Ramos (cell line): ENCODE data around the gene VPS37D.
"Not testable (repeated sequence)": the region's sequence is repeated elsewhere in the genome, so short reads cannot be mapped to it uniquely, and the experiment has no call there.

ENCODE experiments used
- in situ Hi-C: fragments of 300-500 bp; cut with MboI; formaldehyde crosslinking; loops from one replicate; pipeline ENCODE4 v1.14.3; 2022; ENCODE audit warnings: low sequenced_read_pairs; ENCODE audit not compliant: unreplicated experiment

The VPS37D gene

DNA sequence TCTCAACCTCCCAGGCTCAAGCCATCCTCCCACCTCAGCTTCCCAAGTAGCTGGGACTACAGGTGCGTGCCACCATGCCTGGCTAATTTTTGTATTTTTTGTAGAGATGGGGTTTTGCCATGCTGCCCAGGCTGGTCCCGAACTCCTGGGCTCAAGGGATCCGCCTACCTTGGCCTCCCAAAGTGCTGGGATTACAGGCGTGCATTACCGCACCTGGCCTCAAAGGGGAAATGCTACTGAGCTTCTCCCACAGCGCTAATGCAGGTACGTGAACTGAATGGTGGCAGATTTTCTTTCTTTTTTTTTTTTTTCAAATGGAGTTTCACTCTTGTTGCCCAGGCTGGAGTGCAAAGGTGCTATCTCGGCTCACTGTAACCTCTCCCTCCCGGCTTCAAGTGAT is 8.4 kb downstream of the VPS37D start:
- in situ Hi-C loops = not testable (repeated sequence)

DNA sequence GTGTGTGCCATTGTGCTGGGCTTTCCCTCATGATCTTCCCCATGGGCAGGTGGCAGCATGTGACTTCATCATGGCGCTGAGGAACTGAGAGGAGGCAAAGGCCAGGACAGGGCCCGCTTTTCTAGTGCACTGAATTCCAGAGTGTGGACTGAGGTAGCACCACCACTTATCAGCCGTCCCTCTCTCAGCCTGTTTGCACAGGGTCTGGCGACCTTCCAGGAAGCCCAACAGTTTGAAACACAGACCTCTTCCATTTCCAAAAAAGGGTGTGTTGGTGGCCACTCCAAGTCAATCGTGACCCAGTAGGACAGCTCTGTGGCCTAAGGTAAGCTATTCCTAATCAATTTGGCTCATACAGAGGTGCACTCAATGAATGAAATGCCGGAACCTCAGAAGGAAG is 11.2 kb downstream of the VPS37D start:
- in situ Hi-C loops = no loop called here

- in situ Hi-C loops = no loop called here
Observed at GRCh38 chr7:73679709-73680108, 12.1 kb downstream of the VPS37D start.

DNA sequence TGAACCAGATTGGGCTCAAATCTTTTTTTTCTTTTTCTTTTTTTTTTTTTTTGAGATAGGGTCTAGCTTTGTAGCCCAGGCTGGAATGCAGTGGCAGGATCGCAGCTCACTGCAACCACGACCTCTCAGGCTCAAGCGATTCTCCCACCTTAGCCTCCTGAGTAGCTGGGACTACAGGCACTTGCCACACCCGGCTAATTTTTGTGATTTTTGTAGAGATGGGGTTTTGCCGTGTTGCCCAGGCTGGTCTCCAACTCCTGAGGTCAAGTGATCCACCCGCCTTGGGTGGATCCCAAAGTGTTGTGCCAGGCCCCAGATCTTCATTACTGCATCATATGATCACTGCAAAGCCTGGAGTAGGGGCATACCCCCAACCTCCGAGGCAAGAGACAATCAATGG is 12.9 kb downstream of the VPS37D start:
- in situ Hi-C loops = no loop called here

- in situ Hi-C loops = no loop called here
Observed at GRCh38 chr7:73681031-73681430, 13.4 kb downstream of the VPS37D start.

GRCh38 chr7:73682745-73683055 is 15.1 kb downstream of the VPS37D start:
- in situ Hi-C loops = no loop called here

GRCh38 chr7:73683056-73683787 is 15.6 kb downstream of the VPS37D start, which contains the start of the genes BUD23 and DNAJC30:
Gene BUD23, plus strand, starts transcription at chr7:73683597. Its CDS starts 29 bp downstream, at chr7:73683626.
Gene DNAJC30, minus strand, starts transcription at chr7:73683453. Its CDS starts 30 bp downstream, at chr7:73683423.
- in situ Hi-C loops = no loop called here

DNA sequence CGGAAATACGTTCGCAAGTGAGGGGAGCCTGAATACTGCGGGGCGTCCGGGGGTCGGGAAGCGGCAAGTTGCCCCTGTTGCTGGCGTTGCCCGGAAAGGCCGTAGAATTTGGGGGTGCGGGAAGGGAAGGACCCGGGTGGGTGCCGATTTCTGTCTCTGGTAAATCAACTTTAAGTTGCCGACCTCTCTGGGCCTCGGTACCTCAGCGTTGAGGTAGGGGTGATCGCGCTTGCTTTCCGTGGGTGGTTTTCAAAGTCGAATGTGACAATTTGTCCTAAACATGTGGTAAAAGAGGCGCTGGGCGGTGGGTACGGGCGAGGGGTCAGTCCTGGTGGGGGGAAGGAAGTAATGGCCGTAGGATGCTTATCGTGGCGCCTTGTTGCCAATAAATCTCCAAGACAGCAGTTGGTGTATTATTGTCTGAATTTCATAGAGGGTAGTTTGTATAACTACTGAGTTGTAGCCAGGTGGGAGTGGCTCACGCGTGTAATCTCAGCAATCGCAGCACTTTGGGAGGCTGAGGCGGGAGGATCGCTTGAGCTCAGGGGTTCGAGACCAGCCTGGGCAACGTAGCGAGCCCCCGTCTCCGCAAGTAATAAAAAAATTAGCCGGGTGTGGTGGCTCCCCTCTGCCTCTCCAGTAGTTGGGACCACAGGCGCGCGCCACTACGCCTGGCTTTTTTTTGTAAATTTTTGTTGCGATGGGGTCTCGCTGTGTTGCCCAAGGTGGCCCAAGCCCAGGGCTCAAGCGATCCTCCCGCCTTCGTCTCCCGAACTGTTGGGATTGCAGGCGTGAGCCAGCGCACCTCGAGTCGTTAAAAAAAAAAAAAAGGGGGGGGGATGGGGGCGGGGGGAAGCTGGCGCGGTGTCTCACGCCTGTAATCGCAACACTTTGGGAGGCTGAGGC is 16.4 kb downstream of the VPS37D start:
- in situ Hi-C loops = no loop called here

DNA sequence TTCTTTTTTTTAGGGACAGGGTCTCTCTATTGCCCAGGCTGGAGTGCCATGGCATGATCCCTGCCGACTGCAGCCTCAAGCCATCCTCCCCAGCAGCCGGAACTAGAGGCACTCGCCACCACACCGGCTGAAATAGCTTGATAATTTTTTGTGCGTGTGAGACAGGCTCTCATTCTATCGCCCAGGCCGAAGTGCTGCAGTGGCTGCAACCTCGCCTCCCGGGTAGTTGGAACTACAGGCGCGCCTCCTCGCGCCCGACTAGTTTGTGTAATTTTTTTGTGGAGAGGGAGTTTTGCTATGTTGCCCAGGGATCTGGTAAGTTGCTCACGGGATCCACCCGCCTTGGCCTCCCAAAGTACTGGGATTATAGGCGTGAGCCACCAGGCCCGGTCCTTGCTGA is 17.7 kb downstream of the VPS37D start:
- in situ Hi-C loops = no loop called here

DNA sequence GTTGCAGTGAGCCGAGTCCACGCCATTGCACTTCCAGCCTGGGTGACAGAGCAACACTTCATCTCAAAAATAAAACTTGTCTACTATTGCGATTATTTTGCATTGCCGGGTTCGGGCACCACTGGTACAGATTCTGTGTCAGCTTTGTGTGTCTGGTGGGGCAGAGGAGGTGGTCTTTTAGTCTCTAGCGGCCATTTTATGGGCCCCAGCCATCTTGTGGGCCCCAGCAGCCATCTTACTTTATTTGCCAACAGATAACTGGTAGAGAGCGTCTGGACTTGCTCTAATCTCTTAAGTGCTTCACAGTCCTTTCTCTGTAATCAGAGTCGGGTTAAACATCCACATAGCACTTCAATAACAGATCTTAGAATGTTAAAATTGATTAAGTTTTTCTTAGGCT is 20.7 kb downstream of the VPS37D start:
- in situ Hi-C loops = no loop called here

GRCh38 chr7:73690646-73691045 is 23.0 kb downstream of the VPS37D start:
- in situ Hi-C loops = no loop called here

- in situ Hi-C loops = no loop called here
Observed at GRCh38 chr7:73696372-73696771, 28.7 kb downstream of the VPS37D start.

DNA sequence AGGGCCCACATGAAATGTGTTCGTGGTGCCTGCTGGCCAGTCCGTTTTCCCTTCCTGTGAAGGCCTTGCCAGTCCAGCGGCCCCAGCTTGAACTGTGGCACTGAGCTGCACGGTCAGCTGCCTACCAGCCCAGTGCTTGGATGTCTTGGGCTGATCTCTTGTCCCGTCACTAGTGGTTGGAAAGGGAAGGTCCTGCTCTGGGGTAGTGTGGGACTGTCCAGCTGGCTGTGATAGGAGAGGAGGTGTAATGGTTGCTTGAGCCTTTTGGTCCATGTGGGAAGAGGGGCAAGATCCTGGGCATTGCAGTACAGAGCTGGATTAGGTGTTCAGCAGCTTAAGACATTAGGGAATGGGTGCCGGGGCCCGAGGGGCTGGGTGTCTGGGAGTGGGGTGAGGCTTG is 30.8 kb downstream of the VPS37D start:
- in situ Hi-C loops = no loop called here

DNA sequence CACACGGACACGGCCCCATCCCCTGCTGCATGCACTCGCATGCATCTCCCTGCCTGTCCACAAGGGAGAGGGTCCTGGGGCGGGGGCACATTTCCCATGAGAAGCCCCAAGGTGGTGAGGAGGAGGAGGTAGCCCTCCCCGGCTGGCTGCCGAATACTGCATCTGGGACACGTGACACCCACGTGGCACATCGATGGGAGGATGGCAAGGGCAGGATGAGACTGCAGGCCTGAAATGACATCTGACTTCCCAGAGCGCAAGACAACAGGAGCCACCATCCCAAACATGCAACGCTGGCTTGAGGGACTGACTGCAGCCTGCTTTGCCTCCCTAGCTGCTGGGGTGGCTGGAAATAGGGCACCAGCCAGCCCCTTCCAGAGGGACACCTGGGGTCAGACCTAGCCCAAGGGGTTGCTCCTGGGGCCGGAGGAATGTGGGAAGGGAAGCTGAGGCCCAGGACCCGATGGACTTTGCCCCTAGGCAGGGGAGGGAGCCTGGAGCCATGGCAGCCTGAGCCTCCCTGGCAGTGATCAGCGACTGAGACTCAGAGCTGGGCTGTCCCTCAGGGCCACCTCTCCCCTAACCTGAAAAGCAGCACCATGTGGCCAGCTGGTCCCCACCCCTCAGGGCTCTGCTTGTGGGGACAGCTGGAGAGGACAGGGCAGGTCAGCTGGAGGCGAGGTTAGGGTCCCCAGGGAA is 31.9 kb downstream of the VPS37D start:
- in situ Hi-C loops = no loop called here

GRCh38 chr7:73700069-73700423 is 32.4 kb downstream of the VPS37D start:
- in situ Hi-C loops = no loop called here

- in situ Hi-C loops = no loop called here
Observed at GRCh38 chr7:73700581-73701134, 33.0 kb downstream of the VPS37D start.

DNA sequence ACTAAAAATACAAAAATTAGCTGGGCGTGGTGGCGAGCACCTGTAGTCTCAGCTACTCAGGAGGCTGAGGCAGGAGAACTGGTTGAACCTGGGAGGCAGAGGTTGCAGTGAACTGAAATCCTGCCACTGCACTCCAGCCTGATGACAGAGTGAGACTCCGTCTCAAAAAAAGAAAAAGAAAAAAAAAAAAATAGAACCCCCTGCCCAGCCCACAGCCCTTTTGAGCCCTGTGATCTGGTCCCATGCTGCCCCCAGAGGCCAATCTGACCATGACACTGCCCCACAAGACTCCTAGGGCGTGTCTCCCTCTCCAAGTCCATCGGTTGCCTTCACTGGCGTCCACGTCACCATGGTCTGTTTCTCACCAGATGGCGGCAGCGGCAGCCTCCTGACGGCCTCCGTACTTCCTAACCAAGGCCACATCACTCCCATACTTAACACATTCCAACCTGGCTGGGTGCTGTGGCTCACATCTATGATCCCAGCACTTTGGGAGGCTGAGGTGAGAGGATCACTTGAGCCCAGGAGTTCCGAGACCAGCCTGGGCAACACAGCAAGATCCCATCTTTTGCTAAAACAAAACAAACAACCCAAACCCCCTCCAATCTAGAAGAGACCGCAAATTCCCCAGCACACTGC is 33.8 kb downstream of the VPS37D start:
- in situ Hi-C loops = no loop called here

- in situ Hi-C loops = no loop called here
Observed at GRCh38 chr7:73702226-73702625, 34.6 kb downstream of the VPS37D start.

- in situ Hi-C loops = no loop called here
Observed at GRCh38 chr7:73702665-73703064, 35.0 kb downstream of the VPS37D start.

- in situ Hi-C loops = no loop called here
Observed at GRCh38 chr7:73703225-73703624, 35.6 kb downstream of the VPS37D start.
